Hepatocyte (in vitro differentiated cells): ENCODE measurements around the gene SMKR1. TPM values are rescaled to one million over a fixed set of nuclear protein-coding genes. Genes with fewer than 3 reads are reported as not detected.

ENCODE experiments used
- DNase-seq: peaks from one replicate; pipeline ENCODE4 v3.0.0-alpha.2; 2016; ENCODE audit warnings: low spot score
- H2AFZ ChIP-seq: fragments of 200-600 bp; sonication (generic); 2 replicates; pipeline ENCODE4 v1.6.0; 2016; ENCODE audit warnings: antibody characterized with exemption, mild to moderate bottlenecking
- H3K27ac ChIP-seq: fragments of 200-600 bp; sonication (generic); 2 replicates; pipeline ENCODE4 v1.5.1; 2016; ENCODE audit warnings: mild to moderate bottlenecking
- H3K27me3 ChIP-seq: fragments of 200-600 bp; sonication (generic); 2 replicates; pipeline ENCODE4 v1.6.1; 2016
- H3K36me3 ChIP-seq: fragments of 200-600 bp; sonication (generic); replicated peaks from 2 replicates; pipeline ENCODE4 v1.5.1; 2016; ENCODE audit warnings: low read depth; ENCODE audit not compliant: insufficient read depth
- H3K4me1 ChIP-seq: fragments of 200-600 bp; sonication (generic); 2 replicates; pipeline ENCODE4 v1.5.1; 2016; ENCODE audit warnings: mild to moderate bottlenecking, moderate library complexity; ENCODE audit not compliant: insufficient read depth
- H3K4me2 ChIP-seq: fragments of 200-600 bp; sonication (generic); 2 replicates; pipeline ENCODE4 v1.6.0; 2016
- H3K4me3 ChIP-seq: fragments of 200-600 bp; sonication (generic); 2 replicates; pipeline ENCODE4 v1.5.1; 2016; ENCODE audit warnings: mild to moderate bottlenecking
- H3K79me2 ChIP-seq: fragments of 200-600 bp; sonication (generic); 2 replicates; pipeline ENCODE4 v1.6.0; 2017; ENCODE audit warnings: mild to moderate bottlenecking
- H3K9me2 ChIP-seq: fragments of 200-600 bp; sonication (generic); replicated peaks from 2 replicates; pipeline ENCODE4 v1.6.0; 2017; ENCODE audit warnings: mild to moderate bottlenecking; ENCODE audit not compliant: insufficient read depth
- H3K9me3 ChIP-seq: fragments of 200-600 bp; sonication (generic); 2 replicates; pipeline ENCODE4 v1.5.1; 2016; ENCODE audit warnings: low read depth, mild to moderate bottlenecking
- H4K20me1 ChIP-seq: fragments of 200-600 bp; sonication (generic); 2 replicates; pipeline ENCODE4 v1.6.0; 2016; ENCODE audit warnings: mild to moderate bottlenecking; ENCODE audit not compliant: insufficient read depth, poor library complexity, severe bottlenecking
- EZH2 ChIP-seq: fragments of 200-600 bp; sonication (generic); IDR thresholded peaks from 2 replicates; pipeline ENCODE4 v1.6.1; 2016; ENCODE audit warnings: antibody characterized with exemption, mild to moderate bottlenecking, borderline replicate concordance
- EZH2phosphoT487 ChIP-seq: fragments of 200-600 bp; sonication (generic); IDR thresholded peaks from one replicate; pipeline ENCODE4 v1.6.1; 2018; ENCODE audit warnings: antibody characterized with exemption, mild to moderate bottlenecking, low read depth, moderate library complexity; ENCODE audit not compliant: unreplicated experiment, severe bottlenecking
- WGBS: methylation state at CpG from one replicate; pipeline ENCODE4 v1.1.6; 2016; ENCODE audit warnings: low lambda C conversion rate; ENCODE audit errors: missing lambda C conversion rate; 5-methylcytosine and 5-hydroxymethylcytosine counted together
- polyA plus RNA-seq: library from polyadenylated mRNA; unstranded; fragments of >200 nt; fragmentation: Nextera tagmentation; extraction: Ambion mirVana; gene quantifications from 2 replicates; pipeline ENCODE4 v1.2.1, GENCODE V29; 2016
- total RNA-seq: library from RNA; depleted of rRNA; stranded (reverse); fragments of >200 nt; gene quantifications from 2 replicates; pipeline ENCODE4 v1.2.3, GENCODE V29; 2014
- TF ChIP-seq, protein P1 (sequence below): fragments of 200-600 bp; sonication (generic); IDR thresholded peaks from 2 replicates; pipeline ENCODE4 v1.5.1; 2016; ENCODE audit warnings: antibody characterized with exemption, mild to moderate bottlenecking; ENCODE audit not compliant: poor library complexity

Gene SMKR1
- total and polyA plus RNA-seq, 2 experiments from 2014 or later, result 0.37 TPM; not detected in 1

GRCh38 chr7:129495987-129496386 lies 6.3 kb upstream of the SMKR1 start:
- no peaks in the 10 kb centered on the region for H3K9me3 ChIP-seq
- H3K4me1 ChIP-seq, result no peaks in the 10 kb centered on the region
- no peaks in the 10 kb centered on the region for H3K79me2 ChIP-seq
- no peak overlapping the region for H2AFZ ChIP-seq
- 10% methylated on average over 1 of the region's 1 CpG for WGBS
- no peaks in the 10 kb centered on the region for H4K20me1 ChIP-seq
- no peak overlapping the region for H3K4me2 ChIP-seq
- H3K4me3 ChIP-seq, result no peak overlapping the region
- H3K9me2 ChIP-seq, result no peaks in the 10 kb centered on the region
- TF ChIP-seq EZH2, result no peak
- H3K36me3 ChIP-seq, result no peaks in the 10 kb centered on the region
- H3K27me3 ChIP-seq, result no peaks in the 10 kb centered on the region
- H3K27ac ChIP-seq, result no peak overlapping the region
- no peak for DNase-seq

DNA sequence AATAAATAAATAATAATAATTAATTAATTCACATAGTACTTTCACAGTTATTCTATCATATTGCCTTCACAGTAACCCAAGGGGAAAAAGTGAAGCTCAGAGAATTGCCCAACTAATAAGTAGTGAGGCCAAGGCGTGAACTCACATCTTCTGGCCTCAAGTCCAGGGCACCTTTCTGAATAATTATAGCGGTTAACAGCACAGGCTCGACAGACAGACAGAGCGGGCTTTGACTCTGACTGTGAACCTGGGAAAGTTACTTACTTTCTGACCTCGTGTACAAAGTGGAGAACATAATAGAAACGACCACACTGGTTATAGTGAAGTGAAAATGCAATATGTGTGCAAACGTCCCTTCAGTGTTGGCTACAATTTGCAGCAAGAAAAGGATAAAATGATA lies 5.7 kb upstream of the SMKR1 start:
- no peak overlapping the region for H3K27ac ChIP-seq
- no peak overlapping the region for H3K4me2 ChIP-seq
- H3K9me3 ChIP-seq, result no peaks in the 10 kb centered on the region
- no peaks in the 10 kb centered on the region for H4K20me1 ChIP-seq
- no peaks in the 10 kb centered on the region for H3K4me1 ChIP-seq
- 74% methylated on average over 7 of the region's 7 CpGs for WGBS
- TF ChIP-seq EZH2, result no peak
- TF ChIP-seq, protein P1, sequence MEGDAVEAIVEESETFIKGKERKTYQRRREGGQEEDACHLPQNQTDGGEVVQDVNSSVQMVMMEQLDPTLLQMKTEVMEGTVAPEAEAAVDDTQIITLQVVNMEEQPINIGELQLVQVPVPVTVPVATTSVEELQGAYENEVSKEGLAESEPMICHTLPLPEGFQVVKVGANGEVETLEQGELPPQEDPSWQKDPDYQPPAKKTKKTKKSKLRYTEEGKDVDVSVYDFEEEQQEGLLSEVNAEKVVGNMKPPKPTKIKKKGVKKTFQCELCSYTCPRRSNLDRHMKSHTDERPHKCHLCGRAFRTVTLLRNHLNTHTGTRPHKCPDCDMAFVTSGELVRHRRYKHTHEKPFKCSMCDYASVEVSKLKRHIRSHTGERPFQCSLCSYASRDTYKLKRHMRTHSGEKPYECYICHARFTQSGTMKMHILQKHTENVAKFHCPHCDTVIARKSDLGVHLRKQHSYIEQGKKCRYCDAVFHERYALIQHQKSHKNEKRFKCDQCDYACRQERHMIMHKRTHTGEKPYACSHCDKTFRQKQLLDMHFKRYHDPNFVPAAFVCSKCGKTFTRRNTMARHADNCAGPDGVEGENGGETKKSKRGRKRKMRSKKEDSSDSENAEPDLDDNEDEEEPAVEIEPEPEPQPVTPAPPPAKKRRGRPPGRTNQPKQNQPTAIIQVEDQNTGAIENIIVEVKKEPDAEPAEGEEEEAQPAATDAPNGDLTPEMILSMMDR, result no peak
- H2AFZ ChIP-seq, result no peak overlapping the region
- H3K36me3 ChIP-seq, result no peaks in the 10 kb centered on the region
- no peak overlapping the region for H3K4me3 ChIP-seq
- H3K79me2 ChIP-seq, result no peaks in the 10 kb centered on the region
- H3K27me3 ChIP-seq, result no peaks in the 10 kb centered on the region
- DNase-seq, result no peak
- no peaks in the 10 kb centered on the region for H3K9me2 ChIP-seq

GRCh38 chr7:129497156-129497555 lies 5.2 kb upstream of the SMKR1 start:
- H3K27me3 ChIP-seq, result no peaks in the 10 kb centered on the region
- peak overlapping the region; percentile 51 for H3K27ac ChIP-seq
- H2AFZ ChIP-seq, result no peak overlapping the region
- DNase-seq, result peak; percentile 57
- no peaks in the 10 kb centered on the region for H4K20me1 ChIP-seq
- H3K4me1 ChIP-seq, result no peaks in the 10 kb centered on the region
- no peaks in the 10 kb centered on the region for H3K36me3 ChIP-seq
- H3K79me2 ChIP-seq, result no peaks in the 10 kb centered on the region
- WGBS, result 78% methylated on average over 4 of the region's 4 CpGs
- TF ChIP-seq, protein P1, result no peak
- TF ChIP-seq EZH2phosphoT487 (no peak), EZH2 (no peak)
- H3K9me2 ChIP-seq, result no peaks in the 10 kb centered on the region
- H3K9me3 ChIP-seq, result no peaks in the 10 kb centered on the region
- H3K4me2 ChIP-seq, result no peak overlapping the region
- H3K4me3 ChIP-seq, result no peak overlapping the region

GRCh38 chr7:129498021-129498420 lies 4.3 kb upstream of the SMKR1 start:
- H2AFZ ChIP-seq, result no peak overlapping the region
- H3K4me1 ChIP-seq, result no peaks in the 10 kb centered on the region
- no peaks in the 10 kb centered on the region for H3K9me2 ChIP-seq
- 100% methylated on average over 1 of the region's 1 CpG for WGBS
- no peaks in the 10 kb centered on the region for H3K9me3 ChIP-seq
- H4K20me1 ChIP-seq, result no peaks in the 10 kb centered on the region
- no peak for DNase-seq
- no peak overlapping the region for H3K27ac ChIP-seq
- TF ChIP-seq EZH2, result no peak
- TF ChIP-seq, protein P1, result no peak
- TF ChIP-seq EZH2phosphoT487, result no peak
- no peaks in the 10 kb centered on the region for H3K79me2 ChIP-seq
- H3K4me3 ChIP-seq, result no peak overlapping the region
- H3K4me2 ChIP-seq, result no peak overlapping the region
- no peaks in the 10 kb centered on the region for H3K36me3 ChIP-seq
- H3K27me3 ChIP-seq, result no peaks in the 10 kb centered on the region
